GM19099 (cell line): Measurements from ENCODE around the gene IL31RA.

Experiments
- POLR2A ChIP-seq: IDR thresholded peaks from 3 replicates; pipeline ENCODE4 v1.6.1; 2011; ENCODE audit warnings: low read depth; ENCODE audit not compliant: insufficient read length; ENCODE audit errors: extremely low read depth

Gene IL31RA

GRCh38 chr5:55856516-55857246 is 5.5 kb downstream of the IL31RA start:
- TF ChIP-seq POLR2A = no peak

GRCh38 chr5:55857247-55857640 is 6.1 kb downstream of the IL31RA start:
- no peak for TF ChIP-seq POLR2A

- TF ChIP-seq POLR2A = no peak
Observed at GRCh38 chr5:55858104-55858503, 6.9 kb downstream of the IL31RA start.

GRCh38 chr5:55860288-55860687 is 9.1 kb downstream of the IL31RA start:
- TF ChIP-seq POLR2A = no peak

- no peak for TF ChIP-seq POLR2A
Observed at GRCh38 chr5:55860709-55861108, 9.6 kb downstream of the IL31RA start.

GRCh38 chr5:55864606-55865541 is 13.7 kb downstream of the IL31RA start:
- TF ChIP-seq POLR2A = no peak

- no peak for TF ChIP-seq POLR2A
Observed at GRCh38 chr5:55865831-55866230, 14.7 kb downstream of the IL31RA start.

GRCh38 chr5:55866485-55866884 is 15.3 kb downstream of the IL31RA start:
- no peak for TF ChIP-seq POLR2A

GRCh38 chr5:55866934-55867333 is 15.8 kb downstream of the IL31RA start:
- no peak for TF ChIP-seq POLR2A

GRCh38 chr5:55868846-55869245 is 17.7 kb downstream of the IL31RA start:
- TF ChIP-seq POLR2A = no peak

- no peak for TF ChIP-seq POLR2A
Observed at GRCh38 chr5:55869847-55870246, 18.7 kb downstream of the IL31RA start.

- TF ChIP-seq POLR2A = no peak
Observed at GRCh38 chr5:55873234-55873633, 22.1 kb downstream of the IL31RA start.

- TF ChIP-seq POLR2A = no peak
Observed at GRCh38 chr5:55877655-55878054, 26.5 kb downstream of the IL31RA start.

- TF ChIP-seq POLR2A = no peak
Observed at GRCh38 chr5:55880453-55880852, 29.3 kb downstream of the IL31RA start.

GRCh38 chr5:55885359-55885758 is 34.2 kb downstream of the IL31RA start:
- no peak for TF ChIP-seq POLR2A

- no peak for TF ChIP-seq POLR2A
Observed at GRCh38 chr5:55888205-55888604, 37.0 kb downstream of the IL31RA start.
